Pancreas (tissue), 10 donors: ENCODE measurements around the gene ME3. TPM values are rescaled to one million over a fixed set of nuclear protein-coding genes. Genes with fewer than 3 reads are reported as not detected.

ENCODE experiments used
- ATAC-seq, 4 donors: fragments of 200-7000 bp; cut with Tn5 transposase; one replicate each; pipeline versions ENCODE4 v1.8.0 to v1.9.1; 2020; ENCODE audit warnings: mild to moderate bottlenecking in 4 of 4, moderate library complexity in 4 of 4
- DNase-seq, 6 donors: peaks; one replicate each; pipeline ENCODE4 v3.0.0-alpha.2; 2020
- FAIRE-seq: peaks from 2 replicates; lab custom pipeline; 2012; peaks lifted over from hg19 to GRCh38; lab: Jason Lieb, UNC
- H3K27ac ChIP-seq, 4 donors: fragments of 200-600 bp; sonication (generic); 1 replicate in 3 of 4; 2 replicates in 1 of 4; pipeline versions ENCODE4 v1.5.0 to v1.8.0; 2020
- H3K27me3 ChIP-seq, 4 donors: fragments of 200-600 bp; one replicate each; pipeline ENCODE4 v1.8.0; 2021
- H3K36me3 ChIP-seq, 3 donors: fragments of 200-600 bp; sonication (generic) in 1 of 3; one replicate each; pipeline versions ENCODE4 v1.5.0 to v1.8.0; 2020 to 2021
- H3K4me1 ChIP-seq, 3 donors: fragments of 200-600 bp; one replicate each; pipeline ENCODE4 v1.8.0; 2021
- H3K4me3 ChIP-seq, 4 donors: fragments of 200-600 bp; sonication (generic) in 2 of 4; one replicate each; pipeline versions ENCODE4 v1.5.0 to v1.8.0; 2020 to 2021
- H3K9me3 ChIP-seq, 4 donors: fragments of 200-600 bp; one replicate each; pipeline ENCODE4 v1.8.0; 2021
- CTCF ChIP-seq, 4 donors: fragments of 200-600 bp; sonication (generic) in 3 of 4; IDR thresholded peaks; one replicate each; pipeline versions ENCODE4 v1.5.0 to v1.8.0; 2021; ENCODE audit warnings: antibody characterized with exemption in 4 of 4
- WGBS, 2 donors: extraction: QIAGEN DNeasy Blood & Tissue Kit; methylation state at CpG; one replicate each; pipeline ENCODE4 v1.1.7; 2013; 5-methylcytosine and 5-hydroxymethylcytosine counted together
- intact Hi-C, 3 donors: fragments of 100-400 bp; cut with DNase I; formaldehyde crosslinking; loops; one replicate each; pipeline versions ENCODE4 v1.11.1 to v1.14.2; 2022
- polyA plus RNA-seq, 2 donors: library from polyadenylated mRNA; stranded (reverse); fragments of 200-250 nt; gene quantifications; one replicate each; pipeline ENCODE4 v1.2.3, GENCODE V29; 2013
- total RNA-seq, 6 donors: library from RNA; stranded (reverse); fragmentation: NEBNext Ultra II Directional in 4 of 6; extraction: Animal tissue kit (Norgen Biotek cat#: 25700) in 4 of 6; gene quantifications; one replicate each; pipeline versions ENCODE4 v1.2.1 to v1.2.4, GENCODE V29; 2021 to 2023
- donor health status: healthy with polysubstance abuse.
- donor health status: DM: no; HTN: no; CAD: no; lungs with moderate emphysema.
- donor health status: DM: no; HTN: no; CAD: no.
- donor health status: control.
- donor health status: control.
- donor health status: Bipolar disorder and iron deficiency.
- donor health status: DM: yes; HTN: yes; CAD: no.
- donor health status: DM: no; HTN: no; CAD: no.
- donor health status: DM: no; HTN: no; CAD: no.
- donor health status: DM: yes; HTN: yes; CAD: no.

ME3 gene
- total and polyA plus RNA-seq, 8 donors: 6.5 to 38.8 (median 13.2) TPM

GRCh38 chr11:86553265-86553664 lies 119.2 kb downstream of the ME3 start:
- Histone ChIP-seq H3K27me3 (no peaks in the 10 kb centered on the region), H3K9me3 (no peaks in the 10 kb centered on the region), H3K27ac (peak overlapping the region in 1 of 4 donors; percentile 8), H3K4me1 (peaks cover 0 to 7% (median 5%) of the 10 kb centered on the region in 3 donors), H3K4me3 (no peak overlapping the region), H3K36me3 (no peaks in the 10 kb centered on the region)
- 64 to 68% methylated on average over 4 of the region's 4 CpGs for WGBS, 2 donors
- TF ChIP-seq CTCF (IDR thresholded peaks at IDR 0.05): no peak
- no peak for FAIRE-seq
- intact Hi-C loops: no loop called here
- no peak for DNase-seq
- ATAC-seq: no peak

- no peak for TF ChIP-seq CTCF (IDR thresholded peaks at IDR 0.05)
- intact Hi-C loops: no loop called here
- WGBS, 2 donors: 58 to 61% methylated on average over 4 of the region's 4 CpGs
- DNase-seq: peak in 2 of 6 donors; percentile 18 to 38
- no peaks in the 10 kb centered on the region for H3K36me3 ChIP-seq
- H3K27me3 ChIP-seq: no peaks in the 10 kb centered on the region
- no peak for FAIRE-seq
- H3K4me1 ChIP-seq: peaks cover 0 to 13% (median 5%) of the 10 kb centered on the region in 3 donors
- no peaks in the 10 kb centered on the region for H3K9me3 ChIP-seq
- H3K4me3 ChIP-seq: no peak overlapping the region
- peak overlapping the region in 2 of 4 donors; percentile 28 to 41 for H3K27ac ChIP-seq
- ATAC-seq: peak; percentile 71 to 79 (median 76)
Measured at GRCh38 chr11:86551288-86552092, 120.9 kb downstream of the ME3 start.

- WGBS, 2 donors: 97 to 98% methylated on average over 2 of the region's 2 CpGs
- no peaks in the 10 kb centered on the region for H3K9me3 ChIP-seq
- H3K36me3 ChIP-seq: no peaks in the 10 kb centered on the region
- DNase-seq (no peak), FAIRE-seq (no peak), ATAC-seq (no peak)
- intact Hi-C loops: no loop called here
- H3K27ac ChIP-seq: peak overlapping the region in 2 of 4 donors; percentile 28 to 41
- H3K4me1 ChIP-seq: peaks cover 0 to 13% (median 5%) of the 10 kb centered on the region in 3 donors
- no peak overlapping the region for H3K4me3 ChIP-seq
- no peak for TF ChIP-seq CTCF (IDR thresholded peaks at IDR 0.05)
- no peaks in the 10 kb centered on the region for H3K27me3 ChIP-seq
Measured at GRCh38 chr11:86550757-86551156, 121.7 kb downstream of the ME3 start.

- FAIRE-seq: no peak
- H3K27me3 ChIP-seq: no peaks in the 10 kb centered on the region
- peak overlapping the region in 2 of 4 donors; percentile 43 to 46 for H3K27ac ChIP-seq
- no peak for TF ChIP-seq CTCF (IDR thresholded peaks at IDR 0.05)
- intact Hi-C loops: no loop called here
- WGBS, 2 donors: 51 to 60% methylated on average over 6 of the region's 6 CpGs
- H3K4me1 ChIP-seq: peaks cover 0 to 12% (median 5%) of the 10 kb centered on the region in 3 donors
- ATAC-seq: peak in 3 of 4 donors; percentile 17 to 39 (median 19)
- no peaks in the 10 kb centered on the region for H3K9me3 ChIP-seq
- H3K4me3 ChIP-seq: no peak overlapping the region
- H3K36me3 ChIP-seq: no peaks in the 10 kb centered on the region
- DNase-seq: no peak
Measured at GRCh38 chr11:86548271-86548917, 124.0 kb downstream of the ME3 start.
